ENCODE data around the gene PGC.
"Not testable (repeated sequence)": the region's sequence is repeated elsewhere in the genome, so short reads cannot be mapped to it uniquely, and the experiment has no call there.

The PGC gene

DNA sequence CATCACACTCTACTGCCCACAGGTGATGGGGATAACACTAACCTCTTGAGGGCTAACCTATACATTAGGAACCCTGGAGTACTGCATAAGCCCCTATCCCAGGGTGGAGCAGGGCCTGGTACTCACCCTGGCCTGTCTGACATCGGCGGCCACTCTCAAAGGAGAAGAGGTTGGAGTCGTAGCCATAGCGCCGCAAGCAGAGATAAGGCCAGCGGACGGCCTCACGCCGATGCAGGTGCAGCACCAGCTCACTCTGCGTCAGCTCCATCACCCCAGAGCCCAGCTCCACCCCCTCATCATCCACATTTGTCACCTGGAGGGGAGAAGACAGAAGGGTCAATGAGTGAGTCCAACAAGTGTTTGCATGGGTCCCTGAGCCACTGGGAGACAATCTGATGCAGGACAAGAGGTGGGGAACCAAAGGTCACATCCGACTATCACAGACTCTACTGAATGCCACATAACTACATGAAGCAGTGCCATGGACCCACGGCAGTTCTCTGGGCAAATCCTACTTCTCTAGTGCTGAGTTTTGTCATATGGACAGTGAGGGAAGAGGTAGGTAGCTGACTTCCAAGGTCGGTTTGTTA, 28.2 kb upstream of the PGC start:
- DNase-seq (ENCODE audit: low read depth in 2 of 2) = no peak

GRCh38 chr6:41774841-41775240, 27.6 kb upstream of the PGC start:
- no peak for DNase-seq (ENCODE audit: low read depth in 2 of 2)

GRCh38 chr6:41771058-41771983, 24.1 kb upstream of the PGC start:
- DNase-seq (ENCODE audit: low read depth in 2 of 2) = no peak

DNA sequence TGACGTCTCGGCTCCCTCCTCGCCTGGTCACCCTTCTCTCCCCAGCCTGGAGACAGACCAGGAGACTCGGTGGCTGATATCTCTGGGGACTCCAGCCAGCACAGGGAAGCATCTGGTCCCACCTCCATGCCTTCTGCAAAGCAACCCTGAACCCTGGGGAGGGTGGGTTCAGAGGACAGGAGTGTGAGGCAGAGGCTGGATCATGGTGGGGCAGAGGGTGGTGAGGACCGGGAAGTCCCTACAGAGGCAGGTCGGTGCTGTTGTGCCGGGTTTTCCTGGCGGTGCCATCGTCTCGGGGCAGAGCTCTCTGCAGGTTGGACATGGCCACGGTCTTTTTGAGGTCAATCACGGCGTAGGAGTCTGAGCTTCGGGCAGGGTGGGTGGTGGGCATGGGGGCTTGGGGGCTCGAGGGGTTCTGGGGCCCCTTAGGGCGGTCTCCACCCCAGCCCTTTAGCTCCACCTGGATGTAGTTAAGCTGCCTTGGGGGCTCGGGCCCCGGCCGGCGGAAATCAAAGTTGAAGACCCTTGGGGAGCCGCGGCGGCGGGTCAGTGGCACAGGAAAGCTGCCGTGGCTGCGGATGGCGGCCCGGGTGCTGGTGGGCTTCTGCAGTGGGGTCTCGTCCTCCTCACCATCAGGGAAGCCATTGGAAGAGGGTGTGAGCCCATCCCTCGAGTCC, 23.3 kb upstream of the PGC start:
- no peak for DNase-seq (ENCODE audit: low read depth in 2 of 2)

- DNase-seq (ENCODE audit: low read depth in 2 of 2) = no peak
These were observed 22.2 kb upstream of the PGC start for GRCh38 chr6:41769376-41769775.

- no peak for DNase-seq (ENCODE audit: low read depth in 2 of 2)
These were observed 21.5 kb upstream of the PGC start for GRCh38 chr6:41768545-41769308.

DNA sequence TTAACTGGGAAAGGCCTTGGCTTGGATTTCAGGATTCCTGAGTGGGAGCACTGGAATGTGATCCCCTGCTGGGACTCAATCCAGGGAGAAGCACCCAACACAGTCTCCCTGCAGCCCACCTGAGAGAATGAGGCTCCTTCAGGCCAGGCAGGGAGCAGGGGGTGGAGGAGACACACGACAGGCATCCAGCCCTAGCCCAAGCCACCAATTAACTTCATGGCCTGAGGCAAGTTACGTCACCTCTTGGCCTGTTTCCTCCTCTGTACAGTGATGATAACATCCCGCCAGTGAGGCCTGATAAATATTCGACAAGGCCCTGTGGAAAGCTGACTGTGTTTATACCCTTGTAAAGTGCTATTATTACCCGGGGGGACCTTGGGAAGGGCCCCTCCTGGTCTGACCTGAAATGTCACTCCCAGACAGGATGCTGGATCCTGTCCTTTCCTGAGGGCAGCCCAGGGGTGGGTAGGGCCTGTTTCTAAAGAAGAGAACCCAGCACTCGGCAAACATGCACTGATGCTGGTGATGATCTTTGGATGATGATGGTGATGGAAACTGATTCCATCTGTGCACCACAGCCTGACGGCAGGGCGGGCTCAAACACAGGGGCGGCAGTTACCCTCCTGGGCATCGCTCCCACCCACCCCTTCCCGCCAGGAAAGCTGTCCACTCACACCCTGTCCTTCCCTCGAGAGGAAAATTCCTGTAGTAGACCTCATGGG, 20.1 kb upstream of the PGC start:
- DNase-seq (ENCODE audit: low read depth in 2 of 2) = no peak

GRCh38 chr6:41766043-41766664, 19.0 kb upstream of the PGC start:
- not testable (repeated sequence) for DNase-seq (ENCODE audit: low read depth in 2 of 2)

DNA sequence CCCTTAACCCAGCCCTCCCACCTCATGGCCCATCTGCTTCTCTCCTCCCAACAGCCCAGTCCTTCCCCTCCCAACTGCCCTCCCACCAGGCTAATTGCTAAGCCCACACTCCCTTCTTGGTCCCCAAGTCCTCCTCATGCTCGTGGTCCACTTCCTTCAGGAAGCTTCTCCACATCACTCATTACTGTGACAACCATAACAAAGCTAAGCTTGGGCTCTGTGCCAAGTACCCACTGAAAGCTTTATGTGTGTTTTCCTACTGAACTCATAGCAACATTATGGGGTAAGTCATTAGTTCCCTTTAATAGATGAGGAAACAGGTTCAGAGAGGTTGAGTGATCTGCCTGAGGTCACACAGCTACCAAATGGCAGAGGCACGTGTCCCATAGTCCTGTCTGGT, 16.3 kb upstream of the PGC start:
- no peak for DNase-seq (ENCODE audit: low read depth in 2 of 2)

DNA sequence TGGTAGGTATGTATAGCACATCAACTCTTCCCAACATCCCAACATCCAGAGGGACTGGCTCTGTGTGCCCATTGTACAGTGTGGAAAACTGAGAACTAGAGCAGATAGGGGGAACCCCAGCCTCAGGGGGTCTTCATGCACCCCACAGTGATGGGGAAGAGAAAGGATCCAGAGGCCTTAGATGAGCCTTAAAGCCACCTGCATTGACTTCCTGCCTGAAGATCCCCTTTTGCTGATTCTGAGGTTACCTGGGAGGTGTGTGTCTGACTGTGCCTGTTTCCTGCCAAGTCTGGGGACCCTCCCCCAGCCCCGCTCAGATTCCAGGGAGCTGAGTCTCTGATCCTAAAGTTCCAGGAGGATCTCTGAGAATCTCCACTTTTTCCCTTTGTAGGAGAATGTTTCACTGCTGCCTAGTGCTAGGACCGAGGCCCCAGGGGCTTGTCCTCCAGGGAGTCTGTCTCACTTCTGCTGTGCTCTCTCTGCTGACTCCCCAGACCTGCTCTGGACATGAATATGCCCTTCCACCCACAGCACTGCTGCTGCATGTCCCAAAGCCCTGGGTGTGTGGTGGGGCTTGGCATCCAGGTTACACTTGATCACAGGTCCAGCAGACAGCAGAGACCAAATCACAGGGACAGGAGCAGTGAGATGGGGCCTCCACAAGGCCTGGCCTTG, 12.8 kb upstream of the PGC start:
- no peak for DNase-seq (ENCODE audit: low read depth in 2 of 2)

DNA sequence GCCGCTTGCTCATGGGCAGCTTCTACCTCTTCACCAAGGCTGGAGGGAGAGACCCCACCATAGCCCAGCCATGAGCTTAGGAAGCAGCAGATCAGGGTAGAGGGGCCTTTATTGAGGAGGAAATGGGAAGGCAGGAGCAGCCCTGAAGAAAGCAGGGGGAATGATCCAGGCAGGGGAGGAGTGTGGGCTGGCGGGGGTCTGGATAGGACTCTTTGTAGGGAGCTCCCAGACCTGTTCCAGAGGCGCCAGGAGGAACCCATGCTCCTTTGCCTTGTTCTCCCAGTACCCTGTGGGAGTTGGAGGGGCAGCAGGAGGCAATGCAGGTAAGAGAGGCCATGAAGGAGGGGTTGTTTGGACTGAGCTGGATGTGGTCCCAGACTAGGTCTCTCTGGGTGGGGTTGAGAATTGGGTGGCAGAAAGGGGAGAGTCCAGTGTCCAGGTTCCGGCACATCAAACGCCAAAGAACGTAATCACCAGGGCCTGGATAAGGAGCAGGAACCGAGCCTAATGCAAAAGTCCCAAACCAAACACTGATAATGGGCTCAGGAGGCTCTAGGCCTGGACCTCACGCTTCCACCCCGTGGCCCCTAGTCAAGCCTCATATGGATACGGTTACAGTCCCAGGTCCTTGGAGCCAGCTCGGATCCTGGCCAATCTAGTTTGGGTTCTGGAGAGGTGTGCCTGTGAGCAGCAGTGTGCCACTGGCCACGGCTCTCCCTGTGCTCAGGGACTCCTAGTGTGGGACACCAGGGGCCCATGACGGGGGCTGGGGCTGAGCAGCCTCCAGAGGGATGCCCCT, 12.1 kb upstream of the PGC start:
- no peak for DNase-seq (ENCODE audit: low read depth in 2 of 2)

- no peak for DNase-seq (ENCODE audit: low read depth in 2 of 2)
These were observed 11.4 kb upstream of the PGC start for GRCh38 chr6:41758641-41759035.

DNA sequence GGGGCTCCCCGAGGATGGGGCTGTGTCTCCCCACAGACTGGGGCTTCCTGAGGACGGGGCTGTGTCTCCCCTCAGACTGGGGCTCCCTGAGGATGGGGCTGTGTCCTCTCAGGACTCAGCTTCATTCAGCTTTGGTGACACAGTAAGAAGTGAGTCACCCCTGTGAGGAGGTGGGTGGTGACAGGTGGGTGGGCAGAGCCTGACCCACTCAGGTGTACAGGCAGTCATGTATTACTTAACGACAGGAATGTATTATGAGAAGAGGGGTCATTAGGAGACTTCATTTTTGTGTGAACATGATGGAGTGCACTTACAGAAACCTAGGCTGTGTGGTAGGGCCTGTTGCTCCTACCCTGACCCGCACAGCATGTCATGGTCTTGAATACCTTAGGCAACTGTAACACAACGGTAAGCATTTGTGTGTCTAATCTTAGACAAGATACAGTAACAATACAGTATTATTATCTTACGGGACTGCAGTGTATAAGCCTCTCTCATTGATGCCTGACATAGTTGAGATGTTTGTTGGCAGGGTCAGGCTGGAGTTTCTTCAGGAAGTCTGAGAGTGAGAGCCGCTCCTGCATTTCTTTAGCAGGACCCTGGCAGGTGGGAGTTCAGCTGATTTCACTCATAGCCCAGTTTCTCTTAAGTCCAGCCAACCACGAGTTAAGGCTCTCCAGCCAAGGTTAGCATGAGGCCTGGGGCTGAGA, 10.9 kb upstream of the PGC start:
- DNase-seq (ENCODE audit: low read depth in 2 of 2) = no peak

GRCh38 chr6:41757271-41757670, 10.1 kb upstream of the PGC start:
- no peak for DNase-seq (ENCODE audit: low read depth in 2 of 2)

- no peak for DNase-seq (ENCODE audit: low read depth in 2 of 2)
These were observed 9.2 kb upstream of the PGC start for GRCh38 chr6:41756354-41756753.

- DNase-seq (ENCODE audit: low read depth in 2 of 2) = no peak
These were observed 8.7 kb upstream of the PGC start for GRCh38 chr6:41755895-41756294.

- DNase-seq (ENCODE audit: low read depth in 2 of 2) = no peak
These were observed 3.2 kb upstream of the PGC start for GRCh38 chr6:41750374-41750773.

GRCh38 chr6:41748542-41748941, 1.3 kb upstream of the PGC start:
- DNase-seq (ENCODE audit: low read depth in 2 of 2) = no peak

DNA sequence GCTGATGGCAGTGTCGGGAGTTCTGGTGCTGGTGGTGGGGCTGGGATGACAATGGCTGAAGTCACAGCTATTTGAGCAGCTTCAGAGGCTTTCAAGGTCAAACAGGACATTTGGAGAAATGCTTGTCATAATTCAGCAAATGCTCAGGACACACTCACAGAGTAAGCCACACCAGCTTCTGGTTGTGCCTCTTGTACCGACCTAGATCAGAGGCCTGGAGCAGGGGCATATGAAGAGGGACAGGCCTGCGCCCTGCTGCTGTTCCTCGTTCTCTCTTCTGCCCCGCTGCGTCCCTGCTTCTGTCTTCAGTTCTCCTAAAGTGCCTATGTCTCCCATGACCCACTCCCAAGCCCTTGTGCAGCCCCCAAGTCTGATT, 893 bp upstream of the PGC start:
- no peak for DNase-seq (ENCODE audit: low read depth in 2 of 2)
